Stimulated activated naive CD8-positive, alpha-beta T cell treated with anti-CD3 and anti-CD28 coated beads, Interleukin-15, Interleukin-2, amounts not matched to agents 100 U/mL and 50 U/mL, for 24 hours (primary cell): ENCODE measurements around the gene PDXP.
"Not testable (repeated sequence)": the region's sequence is repeated elsewhere in the genome, so short reads cannot be mapped to it uniquely, and the experiment has no call there.

Experiments
- ATAC-seq: fragments of 150-1000 bp; cut with Tn5 transposase; one replicate; pipeline ENCODE4 v1.10.0; 2021
- DNase-seq: peaks from one replicate; pipeline ENCODE4 v3.0.0; 2021

The PDXP gene

DNA sequence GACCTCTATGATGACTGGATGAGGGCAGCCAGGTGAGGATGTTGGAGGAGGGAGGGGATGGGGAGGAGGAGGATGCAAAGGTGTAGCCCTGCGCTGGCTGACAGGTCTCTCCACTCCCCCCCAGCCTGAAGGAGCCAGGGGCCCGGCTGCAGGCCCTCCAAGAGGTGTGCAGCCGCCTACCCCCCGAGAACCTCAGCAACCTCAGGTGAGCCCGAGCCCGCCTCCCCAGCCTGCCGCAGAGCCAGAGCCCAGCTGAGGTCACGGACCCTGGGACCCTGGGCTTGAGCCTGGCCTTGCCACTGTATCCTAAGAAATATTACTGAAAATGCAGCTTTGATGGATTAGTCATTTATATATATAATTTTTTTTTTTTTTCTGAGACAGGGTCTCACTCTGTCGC, 11.2 kb upstream of the PDXP start:
- ATAC-seq (no peak), DNase-seq (no peak)

DNA sequence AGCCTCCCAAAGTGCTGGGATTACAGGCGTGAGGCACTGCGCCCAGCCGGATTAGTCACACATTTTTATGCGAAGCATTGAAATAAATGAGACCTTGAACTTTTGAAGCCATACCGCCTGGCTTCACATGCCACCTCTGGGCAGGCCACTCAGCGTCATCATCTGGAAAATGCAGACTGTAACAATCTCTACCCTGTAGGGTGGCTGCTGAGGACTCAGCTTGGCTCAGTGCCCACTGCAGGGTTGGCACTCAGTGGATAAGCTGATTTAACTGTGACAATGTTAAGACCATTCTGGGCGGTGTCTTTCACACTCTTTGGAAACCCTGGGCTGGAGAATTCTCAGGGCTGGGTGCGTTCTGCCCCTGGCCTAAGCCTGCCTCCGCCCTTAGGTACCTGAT, 10.6 kb upstream of the PDXP start:
- ATAC-seq (no peak), DNase-seq (no peak)

- ATAC-seq (no peak), DNase-seq (no peak)
Measured at GRCh38 chr22:37650463-37651136, 7.9 kb upstream of the PDXP start.

- no peak for ATAC-seq
Measured at GRCh38 chr22:37654563-37655251, 3.8 kb upstream of the PDXP start.

DNA sequence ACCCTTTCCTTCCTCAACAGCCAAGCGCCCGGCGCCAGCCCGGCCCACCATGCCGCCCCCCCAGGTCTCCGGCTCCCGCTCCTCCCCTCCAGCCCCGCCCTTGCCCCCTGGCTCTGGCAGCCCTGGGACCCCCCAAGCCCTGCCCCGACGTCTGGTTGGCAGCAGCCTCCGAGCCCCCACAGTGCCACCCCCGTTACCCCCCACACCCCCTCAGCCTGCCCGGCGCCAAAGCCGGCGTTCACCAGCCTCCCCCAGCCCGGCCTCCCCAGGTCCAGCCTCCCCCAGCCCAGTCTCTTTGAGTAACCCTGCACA, 3.3 kb upstream of the PDXP start:
- no peak for DNase-seq

More at GRCh38 chr22:37654563-37655251, 3.8 kb upstream of the PDXP start:
- no peak for DNase-seq

GRCh38 chr22:37656583-37656982, 1.9 kb upstream of the PDXP start:
- DNase-seq, ATAC-seq: not testable (repeated sequence)

More for the DNA sequence above, 3.3 kb upstream of the PDXP start:
- ATAC-seq = no peak

- DNase-seq (no peak), ATAC-seq (no peak)
Measured at GRCh38 chr22:37657590-37658132, 862 bp upstream of the PDXP start.

GRCh38 chr22:37659066-37659896, 758 bp downstream of the PDXP start:
- DNase-seq (peak; percentile 54), ATAC-seq (no peak)

GRCh38 chr22:37659897-37660708, 1.6 kb downstream of the PDXP start:
- ATAC-seq = no peak

GRCh38 chr22:37660709-37661045, 2.2 kb downstream of the PDXP start:
- no peak for ATAC-seq

More at GRCh38 chr22:37659897-37660708, 1.6 kb downstream of the PDXP start:
- DNase-seq = no peak

DNA sequence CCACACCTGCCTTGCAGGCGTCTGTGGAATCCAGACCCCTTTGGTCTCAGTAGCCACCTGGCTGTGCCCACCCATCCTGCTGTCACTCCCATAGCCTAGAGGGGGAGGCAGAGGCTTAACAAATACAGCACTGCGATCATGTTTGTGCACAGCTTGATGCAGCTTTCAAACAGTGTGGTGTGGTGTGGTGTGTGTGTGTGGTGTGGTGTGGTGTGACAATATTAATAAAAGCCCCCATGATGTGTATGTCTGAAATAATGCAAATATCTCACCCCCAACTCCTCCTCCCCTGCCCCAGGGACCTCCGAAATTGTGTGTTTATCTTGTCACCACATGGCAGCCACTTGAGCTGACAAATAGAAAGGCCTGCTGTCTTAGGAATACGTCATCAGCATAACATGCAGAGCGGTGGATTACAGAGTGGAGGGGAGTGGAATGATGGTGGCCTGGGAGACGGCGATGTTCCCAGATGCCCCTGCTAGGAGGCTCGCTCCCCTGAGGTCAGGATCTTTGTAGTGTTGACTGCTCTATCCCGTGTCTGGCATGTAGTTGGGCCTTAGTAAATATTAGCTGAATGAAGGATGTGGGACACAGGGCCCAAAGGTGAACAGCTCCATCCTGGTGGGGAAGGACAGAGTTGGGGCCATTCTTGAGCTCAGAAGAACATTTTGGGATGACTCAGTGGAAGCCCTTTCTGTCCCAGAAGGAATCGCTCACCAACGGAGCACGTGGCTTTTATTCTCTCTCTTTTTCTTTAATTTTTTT, 2.8 kb downstream of the PDXP start:
- DNase-seq = peak; percentile 27
- ATAC-seq = no peak

More at GRCh38 chr22:37660709-37661045, 2.2 kb downstream of the PDXP start:
- DNase-seq = no peak

- ATAC-seq (no peak), DNase-seq (no peak)
Measured at GRCh38 chr22:37662039-37662438, 3.5 kb downstream of the PDXP start.

DNA sequence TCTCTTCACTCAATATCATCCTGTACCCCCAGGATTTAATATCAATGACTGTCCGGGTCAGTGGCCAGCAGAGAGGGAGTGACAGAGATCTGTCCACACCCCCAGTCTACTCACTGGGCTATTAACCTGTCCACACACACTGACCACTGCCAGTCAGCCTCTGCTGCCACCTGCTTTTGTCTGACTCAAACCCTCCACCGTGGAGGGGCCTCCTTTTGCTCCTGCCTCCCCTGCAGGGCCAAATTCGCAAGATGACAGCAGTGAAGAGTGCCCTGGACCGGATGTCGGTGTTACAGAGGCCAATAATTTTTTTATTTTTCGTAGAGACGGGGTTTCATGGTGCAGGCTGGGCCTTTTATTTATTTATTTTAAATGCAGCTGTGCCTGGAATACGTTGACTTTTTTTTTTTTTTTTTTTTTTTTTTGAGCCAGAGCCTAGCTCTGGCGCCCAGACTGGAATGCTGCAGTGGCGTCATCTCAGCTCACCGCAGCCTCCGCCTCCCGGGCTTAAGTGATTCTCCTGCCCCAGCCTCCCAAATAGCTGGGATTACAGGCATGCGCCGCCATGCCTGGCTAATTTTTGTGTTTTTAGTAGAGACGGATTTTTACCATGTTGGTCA, 5.1 kb downstream of the PDXP start:
- ATAC-seq = no peak
- no peak for DNase-seq

- no peak for DNase-seq
- ATAC-seq = no peak
Measured at GRCh38 chr22:37664249-37665101, 6.0 kb downstream of the PDXP start.

DNA sequence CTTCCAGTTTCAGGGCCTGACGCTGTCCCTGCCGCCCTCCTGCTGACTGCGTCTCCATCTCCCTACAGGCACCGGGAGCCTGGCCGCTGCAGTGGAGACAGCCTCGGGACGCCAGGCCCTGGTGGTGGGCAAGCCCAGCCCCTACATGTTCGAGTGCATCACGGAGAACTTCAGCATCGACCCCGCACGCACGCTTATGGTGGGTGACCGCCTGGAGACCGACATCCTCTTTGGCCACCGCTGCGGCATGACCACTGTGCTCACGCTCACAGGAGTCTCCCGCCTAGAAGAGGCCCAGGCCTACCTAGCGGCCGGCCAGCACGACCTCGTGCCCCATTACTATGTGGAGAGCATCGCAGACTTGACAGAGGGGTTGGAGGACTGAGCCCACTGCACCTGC, 7.0 kb downstream of the PDXP start:
- no peak for ATAC-seq

DNA sequence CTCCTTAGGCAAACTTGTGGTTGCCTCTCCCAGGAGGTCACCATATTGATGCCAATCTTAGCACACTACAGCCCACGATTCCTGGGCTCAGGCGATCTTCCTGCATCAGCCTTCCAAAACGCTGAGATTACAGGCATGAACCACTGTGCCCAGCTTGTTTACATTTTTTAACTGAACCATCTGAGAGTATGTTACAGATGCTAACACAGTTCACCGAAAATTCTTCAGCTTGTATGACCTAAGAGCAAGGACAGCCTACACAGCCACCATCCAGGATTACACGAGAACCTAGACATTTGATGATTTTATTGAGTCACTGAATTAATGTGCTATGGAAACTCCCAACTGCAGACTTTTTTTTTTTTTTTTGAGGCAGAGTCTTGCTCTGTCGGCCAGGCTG, 11.1 kb downstream of the PDXP start:
- no peak for DNase-seq
- no peak for ATAC-seq

More for the DNA sequence above, 7.0 kb downstream of the PDXP start:
- no peak for DNase-seq

DNA sequence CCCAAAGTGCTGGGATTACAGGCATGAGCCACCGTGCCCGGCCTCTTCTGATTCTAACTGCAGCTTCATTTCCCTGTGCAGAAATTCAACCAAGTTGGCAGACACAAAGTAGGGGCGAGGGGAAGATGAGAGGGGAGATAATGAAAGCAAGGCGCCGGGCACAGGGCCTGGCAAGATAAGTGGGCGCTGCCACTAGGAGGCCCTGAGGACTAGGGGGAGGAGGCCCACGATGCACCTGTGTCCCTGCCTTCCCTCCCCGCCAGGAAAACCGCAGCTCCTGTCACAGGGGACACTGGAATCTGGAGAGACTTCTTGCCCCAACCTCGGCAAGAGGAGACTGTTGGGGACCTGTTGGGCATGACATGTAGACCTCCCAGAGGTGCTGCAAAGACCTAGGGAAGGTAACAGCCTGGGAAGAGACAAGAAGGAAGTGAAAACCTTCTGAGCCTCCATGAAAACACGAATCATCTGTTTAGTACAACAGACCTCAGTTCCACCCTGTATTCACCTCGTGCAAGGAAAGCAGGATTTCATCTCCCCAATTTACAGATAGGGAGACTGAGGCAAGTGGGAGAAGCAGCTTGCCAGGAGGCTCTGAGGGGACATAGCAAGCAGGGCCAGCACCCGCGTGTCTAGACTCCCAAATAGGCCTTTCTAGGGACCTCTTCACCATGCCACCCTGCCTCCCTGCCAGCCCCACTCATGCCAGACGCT, 13.8 kb downstream of the PDXP start:
- ATAC-seq = no peak
- peak; percentile 26 for DNase-seq

DNA sequence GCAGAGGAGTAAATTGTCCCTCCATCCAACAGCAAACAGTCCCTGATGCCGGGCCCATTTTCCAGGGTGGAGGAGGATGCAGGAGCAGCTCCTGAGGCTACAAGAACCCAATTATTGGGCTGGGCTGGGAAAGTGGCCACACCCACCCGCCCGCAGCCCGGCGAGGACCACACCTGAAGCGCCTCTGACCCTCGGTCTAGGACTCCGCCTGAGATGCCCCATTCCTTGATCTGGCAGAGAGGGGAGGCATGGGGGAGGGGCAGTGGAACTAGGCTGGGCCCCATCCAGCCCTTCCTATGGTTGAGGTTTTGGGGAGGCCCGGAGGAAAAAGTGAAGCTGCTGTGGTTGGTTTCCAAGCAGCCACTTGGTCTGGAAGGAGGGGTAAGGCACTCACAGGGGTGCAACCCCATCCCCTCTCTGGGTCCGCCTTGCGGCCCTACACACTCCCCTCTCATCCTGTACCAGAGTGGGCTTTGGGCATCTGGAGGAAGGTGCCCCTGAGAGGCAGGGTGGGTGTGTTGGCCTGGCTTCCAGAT, 14.5 kb downstream of the PDXP start:
- ATAC-seq (no peak), DNase-seq (peak; percentile 63)

DNA sequence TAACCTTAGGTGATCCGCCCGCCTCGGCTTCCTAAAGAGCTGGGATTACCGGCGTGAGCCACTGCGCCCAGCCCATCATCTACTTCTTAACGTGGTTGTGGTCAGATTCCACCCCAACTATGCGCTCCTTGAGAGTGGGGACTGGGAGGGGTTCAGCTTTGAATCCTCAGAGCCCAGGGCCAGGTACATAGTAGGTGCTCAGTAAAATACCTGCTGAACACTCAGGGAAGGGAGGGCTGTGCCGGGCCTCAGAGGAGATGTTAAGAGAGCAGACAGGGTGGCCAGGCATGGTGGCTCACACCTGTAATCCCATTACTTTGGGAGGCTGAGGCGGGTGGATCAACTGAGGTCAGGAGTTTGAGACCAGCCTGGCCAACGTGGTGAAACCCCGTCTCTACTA, 15.7 kb downstream of the PDXP start:
- no peak for DNase-seq

More for the DNA sequence above, 15.7 kb downstream of the PDXP start:
- ATAC-seq = no peak
